ENCODE data around the gene SLITRK6. TPM values are rescaled to one million over a fixed set of nuclear protein-coding genes. Genes with fewer than 3 reads are reported as not detected.

SLITRK6 gene, protein sequence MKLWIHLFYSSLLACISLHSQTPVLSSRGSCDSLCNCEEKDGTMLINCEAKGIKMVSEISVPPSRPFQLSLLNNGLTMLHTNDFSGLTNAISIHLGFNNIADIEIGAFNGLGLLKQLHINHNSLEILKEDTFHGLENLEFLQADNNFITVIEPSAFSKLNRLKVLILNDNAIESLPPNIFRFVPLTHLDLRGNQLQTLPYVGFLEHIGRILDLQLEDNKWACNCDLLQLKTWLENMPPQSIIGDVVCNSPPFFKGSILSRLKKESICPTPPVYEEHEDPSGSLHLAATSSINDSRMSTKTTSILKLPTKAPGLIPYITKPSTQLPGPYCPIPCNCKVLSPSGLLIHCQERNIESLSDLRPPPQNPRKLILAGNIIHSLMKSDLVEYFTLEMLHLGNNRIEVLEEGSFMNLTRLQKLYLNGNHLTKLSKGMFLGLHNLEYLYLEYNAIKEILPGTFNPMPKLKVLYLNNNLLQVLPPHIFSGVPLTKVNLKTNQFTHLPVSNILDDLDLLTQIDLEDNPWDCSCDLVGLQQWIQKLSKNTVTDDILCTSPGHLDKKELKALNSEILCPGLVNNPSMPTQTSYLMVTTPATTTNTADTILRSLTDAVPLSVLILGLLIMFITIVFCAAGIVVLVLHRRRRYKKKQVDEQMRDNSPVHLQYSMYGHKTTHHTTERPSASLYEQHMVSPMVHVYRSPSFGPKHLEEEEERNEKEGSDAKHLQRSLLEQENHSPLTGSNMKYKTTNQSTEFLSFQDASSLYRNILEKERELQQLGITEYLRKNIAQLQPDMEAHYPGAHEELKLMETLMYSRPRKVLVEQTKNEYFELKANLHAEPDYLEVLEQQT
- 88.9 and 98.4 TPM in 2 replicates for polyA plus RNA-seq (2013)

DNA sequence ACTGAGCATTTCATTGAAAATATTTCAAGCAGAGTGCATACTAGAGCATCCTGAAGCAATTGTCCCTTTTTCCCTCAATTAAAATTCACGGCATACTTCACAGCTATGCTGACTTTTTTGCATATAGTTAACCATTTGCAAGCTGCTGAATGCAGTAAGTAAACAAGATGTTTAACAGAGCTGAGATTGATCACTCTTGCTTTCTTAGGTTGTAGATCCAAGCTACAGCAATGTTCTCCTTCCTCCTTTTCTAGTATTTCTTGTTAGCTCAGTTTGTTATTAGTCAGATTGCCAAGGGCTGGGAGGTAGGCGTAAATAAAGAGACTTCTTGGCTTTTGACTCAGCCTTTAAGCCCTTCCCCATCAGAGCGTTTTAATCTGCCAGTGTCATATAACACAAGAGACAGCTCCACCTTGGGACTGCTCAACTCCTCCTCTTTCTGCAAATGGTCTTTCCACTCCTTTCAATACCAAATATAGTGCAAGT is at the start of gene SLITRK6:
Gene SLITRK6 (minus strand): TSS at position 323 of the 486 bp plus-strand sequence. CDS start 2,911 bp downstream, outside the sequence.
- Histone ChIP-seq H4K91ac (ENCODE audit: low read depth, low read length) (no peak within 1 kb of the TSS), H3K27ac (ENCODE audit: low read depth, low read length) (peak within 1 kb of the TSS; percentile 74), H4K12ac (ENCODE audit: low read depth, low read length) (no peak within 1 kb of the TSS), H3K79me1 (ENCODE audit: low read length) (no peaks in the 10 kb centered on the region), H3K14ac (ENCODE audit: low read length) (no peak within 1 kb of the TSS), H2BK120ac (ENCODE audit: insufficient read depth, low read length, poor library complexity) (no peak within 1 kb of the TSS), H3K9ac (ENCODE audit: low read length) (no peak within 1 kb of the TSS), H3K18ac (ENCODE audit: low read length) (no peak within 1 kb of the TSS), H2AFZ (ENCODE audit: insufficient read depth, low read length, poor library complexity) (no peak within 1 kb of the TSS), H3K4me2 (ENCODE audit: low read length) (peak within 1 kb of the TSS; percentile 45), H3K4me3 (ENCODE audit: low read depth, low read length) (no peak within 1 kb of the TSS), H3K4me1 (ENCODE audit: control insufficient read depth in 1 of 2, insufficient read depth in 2 of 2, low read length in 2 of 2) (peaks cover 0 to 2% of the 10 kb centered on the region in 2 experiments), H3K23ac (ENCODE audit: low read length) (no peak within 1 kb of the TSS), H3K79me2 (ENCODE audit: control insufficient read depth, insufficient read depth, low read length, poor library complexity) (no peaks in the 10 kb centered on the region), H3K9me3 (ENCODE audit: insufficient read depth, low read depth, low read length) (no peaks in the 10 kb centered on the region), H2BK5ac (ENCODE audit: low read depth, low read length, poor library complexity) (no peak within 1 kb of the TSS), H3K4ac (ENCODE audit: low read depth, low read length) (no peak within 1 kb of the TSS), H2AK5ac (ENCODE audit: low read length) (no peak within 1 kb of the TSS), H3K36me3 (ENCODE audit: control insufficient read depth in 1 of 2, insufficient read depth in 2 of 2, low read length in 2 of 2) (peaks cover 0 to 13% of the 10 kb centered on the region in 2 experiments), H4K8ac (ENCODE audit: low read depth, low read length) (no peak within 1 kb of the TSS), H3K27me3 (ENCODE audit: insufficient read depth, low read length) (no peaks in the 10 kb centered on the region), H2BK12ac (ENCODE audit: low read length) (no peak within 1 kb of the TSS)
- WGBS (ENCODE audit: extremely low coverage, insufficient coverage, insufficient read length) = no CpG with 5 or more reads among the region's 3 CpGs
- DNase-seq = peak; percentile 24 to 38

DNA sequence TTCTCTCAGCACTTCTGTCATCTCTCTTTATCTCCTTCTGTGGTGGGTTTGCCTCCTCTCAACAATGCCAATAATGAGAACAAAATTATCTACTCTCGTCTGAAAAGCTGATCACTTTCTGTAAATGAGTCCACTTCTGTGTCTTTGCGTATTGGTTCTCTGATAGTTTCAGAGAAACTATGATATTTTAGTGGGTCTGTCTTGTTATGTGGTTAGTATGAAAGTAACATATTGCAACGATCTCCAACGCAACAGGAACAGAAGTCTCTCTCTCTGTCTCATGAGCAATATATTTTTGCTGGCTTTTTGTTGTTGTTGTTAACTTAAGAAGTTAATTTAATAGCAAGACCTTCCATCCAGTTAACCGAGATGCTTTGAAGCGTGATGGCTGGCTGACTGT is 47.8 kb upstream of the SLITRK6 start:
- WGBS (ENCODE audit: extremely low coverage, insufficient coverage, insufficient read length) = no CpG with 5 or more reads among the region's 6 CpGs
- Histone ChIP-seq H4K91ac (ENCODE audit: low read depth, low read length) (no peak overlapping the region), H3K9ac (ENCODE audit: low read length) (no peak overlapping the region), H3K27me3 (ENCODE audit: insufficient read depth, low read length) (no peaks in the 10 kb centered on the region), H2BK5ac (ENCODE audit: low read depth, low read length, poor library complexity) (no peak overlapping the region), H2BK12ac (ENCODE audit: low read length) (no peak overlapping the region), H3K4me2 (ENCODE audit: low read length) (no peak overlapping the region), H3K79me1 (ENCODE audit: low read length) (no peaks in the 10 kb centered on the region), H3K79me2 (ENCODE audit: control insufficient read depth, insufficient read depth, low read length, poor library complexity) (no peaks in the 10 kb centered on the region), H2AK5ac (ENCODE audit: low read length) (no peak overlapping the region), H3K9me3 (ENCODE audit: insufficient read depth, low read depth, low read length) (peaks cover 6% of the 10 kb centered on the region), H3K18ac (ENCODE audit: low read length) (no peak overlapping the region), H4K8ac (ENCODE audit: low read depth, low read length) (no peak overlapping the region), H3K4me1 (ENCODE audit: control insufficient read depth in 1 of 2, insufficient read depth in 2 of 2, low read length in 2 of 2) (no peaks in the 10 kb centered on the region), H4K12ac (ENCODE audit: low read depth, low read length) (no peak overlapping the region), H2BK120ac (ENCODE audit: insufficient read depth, low read length, poor library complexity) (no peak overlapping the region), H3K4me3 (ENCODE audit: low read depth, low read length) (no peak overlapping the region), H3K14ac (ENCODE audit: low read length) (no peak overlapping the region), H3K36me3 (ENCODE audit: control insufficient read depth in 1 of 2, insufficient read depth in 2 of 2, low read length in 2 of 2) (no peaks in the 10 kb centered on the region), H3K27ac (ENCODE audit: low read depth, low read length) (no peak overlapping the region), H3K4ac (ENCODE audit: low read depth, low read length) (no peak overlapping the region), H3K23ac (ENCODE audit: low read length) (no peak overlapping the region), H2AFZ (ENCODE audit: insufficient read depth, low read length, poor library complexity) (no peak overlapping the region)
- no peak for DNase-seq

GRCh38 chr13:85841427-85841826 is 42.2 kb upstream of the SLITRK6 start:
- no peaks in the 10 kb centered on the region for H3K79me2 ChIP-seq (ENCODE audit: control insufficient read depth, insufficient read depth, low read length, poor library complexity)
- no peak overlapping the region for H2AFZ ChIP-seq (ENCODE audit: insufficient read depth, low read length, poor library complexity)
- no peak overlapping the region for H3K4ac ChIP-seq (ENCODE audit: low read depth, low read length)
- H2BK12ac ChIP-seq (ENCODE audit: low read length) = no peak overlapping the region
- H2BK5ac ChIP-seq (ENCODE audit: low read depth, low read length, poor library complexity) = no peak overlapping the region
- no peaks in the 10 kb centered on the region for H3K36me3 ChIP-seq (ENCODE audit: control insufficient read depth in 1 of 2, insufficient read depth in 2 of 2, low read length in 2 of 2)
- H3K9ac ChIP-seq (ENCODE audit: low read length) = no peak overlapping the region
- no peaks in the 10 kb centered on the region for H3K27me3 ChIP-seq (ENCODE audit: insufficient read depth, low read length)
- no peak overlapping the region for H4K12ac ChIP-seq (ENCODE audit: low read depth, low read length)
- H3K18ac ChIP-seq (ENCODE audit: low read length) = no peak overlapping the region
- no peak for DNase-seq
- no peak overlapping the region for H4K8ac ChIP-seq (ENCODE audit: low read depth, low read length)
- no peak overlapping the region for H2AK5ac ChIP-seq (ENCODE audit: low read length)
- no peak overlapping the region for H2BK120ac ChIP-seq (ENCODE audit: insufficient read depth, low read length, poor library complexity)
- no peak overlapping the region for H3K14ac ChIP-seq (ENCODE audit: low read length)
- no peak overlapping the region for H3K4me3 ChIP-seq (ENCODE audit: low read depth, low read length)
- WGBS (ENCODE audit: extremely low coverage, insufficient coverage, insufficient read length) = no CpG with 5 or more reads among the region's 2 CpGs
- no peaks in the 10 kb centered on the region for H3K9me3 ChIP-seq (ENCODE audit: insufficient read depth, low read depth, low read length)
- H3K23ac ChIP-seq (ENCODE audit: low read length) = no peak overlapping the region
- no peak overlapping the region for H3K27ac ChIP-seq (ENCODE audit: low read depth, low read length)
- no peak overlapping the region for H4K91ac ChIP-seq (ENCODE audit: low read depth, low read length)
- no peaks in the 10 kb centered on the region for H3K79me1 ChIP-seq (ENCODE audit: low read length)
- no peak overlapping the region for H3K4me2 ChIP-seq (ENCODE audit: low read length)
- H3K4me1 ChIP-seq (ENCODE audit: control insufficient read depth in 1 of 2, insufficient read depth in 2 of 2, low read length in 2 of 2) = no peaks in the 10 kb centered on the region

DNA sequence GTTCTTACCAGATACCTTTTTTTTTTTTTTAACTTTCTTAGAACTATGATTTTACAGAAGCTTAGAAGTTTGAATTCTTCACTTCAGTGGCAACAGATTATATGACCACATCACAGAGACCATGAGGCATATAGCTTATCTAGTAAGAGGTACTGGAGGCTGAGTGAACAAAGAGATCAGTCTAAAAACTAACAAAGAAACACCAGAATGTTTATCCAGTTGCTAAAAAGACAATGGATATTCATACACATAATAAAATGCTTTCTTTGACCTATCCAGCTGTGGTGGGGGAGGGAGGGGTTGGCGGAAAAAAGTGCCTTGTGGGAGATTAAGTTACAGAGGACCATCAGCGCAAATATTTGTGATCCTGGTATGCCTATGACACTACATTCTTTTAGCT is 34.7 kb upstream of the SLITRK6 start:
- no peak overlapping the region for H3K4me3 ChIP-seq (ENCODE audit: low read depth, low read length)
- no peak overlapping the region for H2BK5ac ChIP-seq (ENCODE audit: low read depth, low read length, poor library complexity)
- no peak overlapping the region for H2AFZ ChIP-seq (ENCODE audit: insufficient read depth, low read length, poor library complexity)
- H3K79me1 ChIP-seq (ENCODE audit: low read length) = no peaks in the 10 kb centered on the region
- no peak overlapping the region for H4K12ac ChIP-seq (ENCODE audit: low read depth, low read length)
- H3K27ac ChIP-seq (ENCODE audit: low read depth, low read length) = no peak overlapping the region
- H2AK5ac ChIP-seq (ENCODE audit: low read length) = no peak overlapping the region
- no peaks in the 10 kb centered on the region for H3K9me3 ChIP-seq (ENCODE audit: insufficient read depth, low read depth, low read length)
- H3K36me3 ChIP-seq (ENCODE audit: control insufficient read depth in 1 of 2, insufficient read depth in 2 of 2, low read length in 2 of 2) = no peaks in the 10 kb centered on the region
- no peak overlapping the region for H3K23ac ChIP-seq (ENCODE audit: low read length)
- H3K4me1 ChIP-seq (ENCODE audit: control insufficient read depth in 1 of 2, insufficient read depth in 2 of 2, low read length in 2 of 2) = no peaks in the 10 kb centered on the region
- H2BK12ac ChIP-seq (ENCODE audit: low read length) = no peak overlapping the region
- no peak overlapping the region for H3K14ac ChIP-seq (ENCODE audit: low read length)
- no peak overlapping the region for H3K4me2 ChIP-seq (ENCODE audit: low read length)
- no peak for DNase-seq
- no peak overlapping the region for H3K4ac ChIP-seq (ENCODE audit: low read depth, low read length)
- WGBS (ENCODE audit: extremely low coverage, insufficient coverage, insufficient read length) = no CpG with 5 or more reads among the region's 2 CpGs
- no peak overlapping the region for H3K9ac ChIP-seq (ENCODE audit: low read length)
- no peaks in the 10 kb centered on the region for H3K79me2 ChIP-seq (ENCODE audit: control insufficient read depth, insufficient read depth, low read length, poor library complexity)
- no peak overlapping the region for H4K91ac ChIP-seq (ENCODE audit: low read depth, low read length)
- H3K18ac ChIP-seq (ENCODE audit: low read length) = no peak overlapping the region
- H3K27me3 ChIP-seq (ENCODE audit: insufficient read depth, low read length) = no peaks in the 10 kb centered on the region
- no peak overlapping the region for H2BK120ac ChIP-seq (ENCODE audit: insufficient read depth, low read length, poor library complexity)
- no peak overlapping the region for H4K8ac ChIP-seq (ENCODE audit: low read depth, low read length)
